ENCODE data around the gene ZBTB7C. TPM values are rescaled to one million over a fixed set of nuclear protein-coding genes. Genes with fewer than 3 reads are reported as not detected.
A peak's percentile ranks its signal among the peaks of the same experiment; 100 is the strongest.

ZBTB7C gene
- total RNA-seq, 1 donor from 2014 or later: 1.1 TPM

DNA sequence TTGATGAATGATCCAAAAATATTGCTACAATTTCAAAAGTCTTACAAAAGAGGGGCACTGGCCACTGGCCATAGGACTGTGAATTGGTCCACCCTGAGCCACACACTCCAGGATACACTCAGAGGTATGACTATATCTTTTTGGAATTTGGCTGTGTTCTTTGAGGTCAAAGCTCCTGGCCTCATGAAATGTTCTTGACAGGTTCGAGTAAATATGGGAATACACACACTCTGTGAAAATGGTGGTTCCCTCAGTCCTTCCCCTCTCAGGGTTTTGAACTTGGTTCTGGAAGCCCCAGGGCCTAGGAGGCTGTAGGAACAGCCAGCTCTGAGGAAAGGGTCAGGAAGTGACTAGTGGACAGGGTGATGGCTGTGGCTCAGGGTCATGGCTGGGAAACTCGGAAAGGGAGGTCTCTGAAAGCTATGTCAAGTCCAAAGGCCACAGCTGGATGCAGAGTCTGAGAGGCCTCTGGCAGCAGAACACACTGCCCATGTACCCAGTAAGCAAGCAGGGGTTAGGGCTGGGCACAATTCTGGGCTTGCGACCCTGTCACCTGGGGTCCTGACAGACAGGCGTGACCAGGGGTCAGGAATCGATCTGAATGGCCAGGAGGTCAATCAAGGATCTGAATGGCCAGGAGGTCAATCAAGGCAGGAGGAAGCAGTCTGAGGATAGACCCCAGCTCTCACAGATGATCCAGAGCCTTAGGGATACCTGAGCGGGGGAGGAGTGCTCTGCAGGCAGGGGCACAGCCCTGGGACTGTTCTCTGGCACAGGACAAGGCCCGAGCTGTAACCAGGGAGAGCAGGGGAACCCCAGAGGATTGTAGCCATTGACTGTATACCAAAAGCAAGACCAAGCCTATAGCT lies 255.3 kb downstream of the ZBTB7C start:
- TF ChIP-seq, protein P1, sequence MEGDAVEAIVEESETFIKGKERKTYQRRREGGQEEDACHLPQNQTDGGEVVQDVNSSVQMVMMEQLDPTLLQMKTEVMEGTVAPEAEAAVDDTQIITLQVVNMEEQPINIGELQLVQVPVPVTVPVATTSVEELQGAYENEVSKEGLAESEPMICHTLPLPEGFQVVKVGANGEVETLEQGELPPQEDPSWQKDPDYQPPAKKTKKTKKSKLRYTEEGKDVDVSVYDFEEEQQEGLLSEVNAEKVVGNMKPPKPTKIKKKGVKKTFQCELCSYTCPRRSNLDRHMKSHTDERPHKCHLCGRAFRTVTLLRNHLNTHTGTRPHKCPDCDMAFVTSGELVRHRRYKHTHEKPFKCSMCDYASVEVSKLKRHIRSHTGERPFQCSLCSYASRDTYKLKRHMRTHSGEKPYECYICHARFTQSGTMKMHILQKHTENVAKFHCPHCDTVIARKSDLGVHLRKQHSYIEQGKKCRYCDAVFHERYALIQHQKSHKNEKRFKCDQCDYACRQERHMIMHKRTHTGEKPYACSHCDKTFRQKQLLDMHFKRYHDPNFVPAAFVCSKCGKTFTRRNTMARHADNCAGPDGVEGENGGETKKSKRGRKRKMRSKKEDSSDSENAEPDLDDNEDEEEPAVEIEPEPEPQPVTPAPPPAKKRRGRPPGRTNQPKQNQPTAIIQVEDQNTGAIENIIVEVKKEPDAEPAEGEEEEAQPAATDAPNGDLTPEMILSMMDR (IDR thresholded peaks at IDR 0.05; ENCODE audit: insufficient read depth, low read length, poor library complexity, severe bottlenecking): no peak
- Histone ChIP-seq H3K36me3 (ENCODE audit: control insufficient read depth, insufficient read depth, low read length) (no peaks in the 10 kb centered on the region), H3K27me3 (ENCODE audit: control insufficient read depth, insufficient read depth, low read length) (peaks cover 3% of the 10 kb centered on the region), H3K4me3 (ENCODE audit: low read depth, low read length) (no peak overlapping the region)
- peak; percentile 21 for DNase-seq (ENCODE audit: low read depth)

DNA sequence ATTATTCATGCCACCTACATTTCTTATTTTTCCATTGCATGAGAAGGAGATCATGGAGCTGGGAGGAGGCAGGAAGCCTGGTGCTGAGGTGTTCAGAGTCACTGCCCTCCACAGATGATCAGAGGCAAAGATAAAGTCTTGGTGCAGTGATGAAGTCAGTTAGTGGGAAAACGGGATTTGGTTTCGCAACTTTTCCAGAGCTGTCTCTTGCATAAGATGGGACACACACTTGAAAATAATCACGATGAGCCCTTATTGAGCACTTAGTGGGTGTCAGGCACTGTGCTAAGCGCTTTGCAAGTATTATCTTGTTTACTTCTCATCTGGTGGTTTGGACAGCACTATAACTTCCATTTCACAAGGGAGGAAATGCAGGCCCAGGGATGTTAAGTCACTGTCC lies 256.6 kb downstream of the ZBTB7C start:
- TF ChIP-seq, protein P1 (IDR thresholded peaks at IDR 0.05; ENCODE audit: insufficient read depth, low read length, poor library complexity, severe bottlenecking): no peak
- peaks cover 3% of the 10 kb centered on the region for H3K27me3 ChIP-seq (ENCODE audit: control insufficient read depth, insufficient read depth, low read length)
- DNase-seq (ENCODE audit: low read depth): no peak

DNA sequence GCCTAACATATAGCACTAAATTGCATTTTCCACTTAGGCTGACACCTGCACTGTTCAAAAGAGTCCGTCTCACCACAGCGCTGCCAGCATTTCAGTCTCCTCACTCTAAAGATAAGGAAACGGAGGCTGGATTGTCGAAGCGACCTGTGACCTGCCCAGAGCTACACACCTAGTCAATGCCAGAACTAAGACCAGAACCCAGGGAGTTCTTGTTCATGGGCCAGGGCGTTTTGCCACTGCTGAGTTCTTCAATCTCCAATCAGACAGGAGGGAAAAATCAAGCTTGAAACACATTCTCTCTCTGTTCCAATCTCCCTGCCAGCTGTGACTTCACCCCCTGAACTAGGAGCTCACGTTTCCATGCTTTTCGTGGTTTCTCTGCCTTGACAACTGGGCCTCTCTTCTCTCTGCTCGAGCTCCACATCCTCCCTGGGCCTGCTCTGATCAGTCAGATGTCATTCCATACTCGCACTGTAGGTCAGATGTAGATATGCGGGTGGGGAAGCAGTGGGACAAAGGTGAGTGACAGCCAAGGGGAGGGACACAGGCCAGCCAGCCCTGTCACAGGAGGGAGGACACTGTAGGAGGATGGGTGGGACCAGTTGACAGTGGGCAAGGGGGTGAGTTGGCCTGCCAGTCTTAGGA lies 257.6 kb downstream of the ZBTB7C start:
- peaks cover 3% of the 10 kb centered on the region for H3K27me3 ChIP-seq (ENCODE audit: control insufficient read depth, insufficient read depth, low read length)
- no peaks in the 10 kb centered on the region for H3K36me3 ChIP-seq (ENCODE audit: control insufficient read depth, insufficient read depth, low read length)
- DNase-seq (ENCODE audit: low read depth): no peak
- TF ChIP-seq, protein P1 (IDR thresholded peaks at IDR 0.05; ENCODE audit: insufficient read depth, low read length, poor library complexity, severe bottlenecking): no peak
- no peak overlapping the region for H3K4me3 ChIP-seq (ENCODE audit: low read depth, low read length)

More for the DNA sequence above, 256.6 kb downstream of the ZBTB7C start:
- H3K4me3 ChIP-seq (ENCODE audit: low read depth, low read length): no peak overlapping the region
- H3K36me3 ChIP-seq (ENCODE audit: control insufficient read depth, insufficient read depth, low read length): no peaks in the 10 kb centered on the region

DNA sequence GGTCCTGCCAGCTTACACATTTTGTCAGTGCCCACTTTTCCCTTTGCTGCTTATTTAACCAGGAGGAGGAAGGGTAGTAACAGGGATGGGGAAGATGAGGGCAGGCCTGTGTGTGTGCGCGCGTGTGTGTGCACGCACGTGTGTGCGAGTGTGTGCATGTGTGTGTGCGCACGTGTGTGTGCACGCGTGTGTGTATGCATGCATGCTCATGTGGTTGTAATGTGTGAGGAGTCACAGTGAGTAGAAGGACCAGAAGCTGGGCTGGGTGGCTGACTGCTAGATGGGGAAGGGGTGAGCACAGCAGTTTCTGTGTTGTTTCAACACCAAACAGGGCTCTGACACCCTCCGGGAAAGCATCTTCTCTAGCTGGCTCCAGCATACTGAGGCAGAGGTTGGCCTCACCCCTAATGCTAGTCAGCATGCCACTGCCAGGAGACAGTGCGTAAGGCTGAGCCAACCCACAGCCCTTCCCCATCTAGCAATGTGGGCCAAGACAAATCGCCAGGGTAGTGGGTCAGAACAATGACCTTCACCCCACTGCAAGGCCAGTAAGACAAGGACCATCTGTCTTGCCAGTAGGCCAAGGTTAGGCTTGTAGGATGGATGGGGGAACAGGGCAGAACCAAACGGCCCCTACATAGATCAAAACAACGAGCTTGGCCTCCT lies 260.0 kb downstream of the ZBTB7C start:
- peaks cover 3% of the 10 kb centered on the region for H3K27me3 ChIP-seq (ENCODE audit: control insufficient read depth, insufficient read depth, low read length)

DNA sequence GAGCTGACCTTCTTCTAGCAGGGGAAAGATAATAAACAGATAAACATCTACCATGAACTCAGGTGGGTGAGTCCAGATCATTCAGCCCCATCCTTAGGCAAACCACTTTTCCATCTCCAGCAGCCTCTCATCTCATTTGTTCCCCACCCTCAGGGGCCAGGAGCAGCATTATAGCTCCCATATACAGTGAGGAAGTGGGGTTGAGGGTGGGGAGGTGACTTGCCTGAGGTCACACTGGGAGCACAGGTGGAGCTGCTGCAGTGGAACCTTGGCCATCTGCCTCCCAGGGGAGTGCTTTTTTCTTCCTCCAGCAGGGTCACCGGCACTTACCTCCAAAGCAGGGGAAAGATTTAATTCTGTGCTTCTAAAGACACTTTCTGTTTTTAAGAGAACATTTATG lies 266.2 kb downstream of the ZBTB7C start:
- H3K27me3 ChIP-seq (ENCODE audit: control insufficient read depth, insufficient read depth, low read length): peaks cover 6% of the 10 kb centered on the region
- no peak for DNase-seq (ENCODE audit: low read depth)

More for the DNA sequence above, 260.0 kb downstream of the ZBTB7C start:
- TF ChIP-seq, protein P1 (IDR thresholded peaks at IDR 0.05; ENCODE audit: insufficient read depth, low read length, poor library complexity, severe bottlenecking): no peak
- no peak for DNase-seq (ENCODE audit: low read depth)
- no peak overlapping the region for H3K4me3 ChIP-seq (ENCODE audit: low read depth, low read length)
- no peaks in the 10 kb centered on the region for H3K36me3 ChIP-seq (ENCODE audit: control insufficient read depth, insufficient read depth, low read length)

More for the DNA sequence above, 266.2 kb downstream of the ZBTB7C start:
- Histone ChIP-seq H3K36me3 (ENCODE audit: control insufficient read depth, insufficient read depth, low read length) (no peaks in the 10 kb centered on the region), H3K4me3 (ENCODE audit: low read depth, low read length) (no peak overlapping the region)
- TF ChIP-seq, protein P1 (IDR thresholded peaks at IDR 0.05; ENCODE audit: insufficient read depth, low read length, poor library complexity, severe bottlenecking): no peak

Measured in kidney epithelial cell (primary cell).